ENCODE results near the gene SLC1A7.

The SLC1A7 gene

GRCh38 chr1:53093451-53093754 lies 49.0 kb downstream of the SLC1A7 start:
- Histone ChIP-seq H4K8ac (ENCODE audit: low read depth, low read length) (no peak overlapping the region), H3K4me3 (ENCODE audit: low read length) (no peak overlapping the region), H3K79me1 (ENCODE audit: low read length) (no peaks in the 10 kb centered on the region), H4K5ac (ENCODE audit: low read length) (no peak overlapping the region), H2BK15ac (replicated peaks; ENCODE audit: low read depth) (no peak overlapping the region), H3K4ac (ENCODE audit: low read depth, low read length) (no peak overlapping the region), H3K4me1 (ENCODE audit: control insufficient read depth, low read depth, low read length) (no peaks in the 10 kb centered on the region), H3K23ac (ENCODE audit: low read length) (no peak overlapping the region), H3K4me2 (ENCODE audit: low read length) (no peak overlapping the region), H3K27ac (ENCODE audit: low read depth, low read length) (no peak overlapping the region), H3K36me3 (ENCODE audit: control insufficient read depth, insufficient read depth, low read length) (no peaks in the 10 kb centered on the region), H3K18ac (ENCODE audit: low read length) (no peak overlapping the region), H3K27me3 (ENCODE audit: insufficient read depth, low read length, poor library complexity) (no peaks in the 10 kb centered on the region), H3K79me2 (ENCODE audit: control insufficient read depth, insufficient read depth, low read length) (no peaks in the 10 kb centered on the region), H2AK5ac (ENCODE audit: low read length) (no peak overlapping the region), H3K9ac (ENCODE audit: low read length) (no peak overlapping the region), H3K56ac (ENCODE audit: low read length) (no peak overlapping the region), H2BK5ac (ENCODE audit: low read length) (no peak overlapping the region), H2BK120ac (ENCODE audit: low read depth, low read length) (no peak overlapping the region)
- no CpG with 5 or more reads among the region's 8 CpGs for WGBS (ENCODE audit: extremely low coverage, insufficient coverage, low lambda C conversion rate)
- DNase-seq, result no peak

GRCh38 chr1:53092659-53093450 lies 49.6 kb downstream of the SLC1A7 start:
- Histone ChIP-seq H4K8ac (ENCODE audit: low read depth, low read length) (no peak overlapping the region), H2BK15ac (replicated peaks; ENCODE audit: low read depth) (no peak overlapping the region), H3K36me3 (ENCODE audit: control insufficient read depth, insufficient read depth, low read length) (no peaks in the 10 kb centered on the region), H3K79me2 (ENCODE audit: control insufficient read depth, insufficient read depth, low read length) (no peaks in the 10 kb centered on the region), H3K27ac (ENCODE audit: low read depth, low read length) (no peak overlapping the region), H4K5ac (ENCODE audit: low read length) (no peak overlapping the region), H3K23ac (ENCODE audit: low read length) (no peak overlapping the region), H2BK5ac (ENCODE audit: low read length) (no peak overlapping the region), H2BK120ac (ENCODE audit: low read depth, low read length) (no peak overlapping the region), H3K27me3 (ENCODE audit: insufficient read depth, low read length, poor library complexity) (no peaks in the 10 kb centered on the region), H3K4me1 (ENCODE audit: control insufficient read depth, low read depth, low read length) (no peaks in the 10 kb centered on the region), H3K9ac (ENCODE audit: low read length) (no peak overlapping the region), H3K4ac (ENCODE audit: low read depth, low read length) (no peak overlapping the region), H3K4me2 (ENCODE audit: low read length) (no peak overlapping the region), H3K79me1 (ENCODE audit: low read length) (no peaks in the 10 kb centered on the region), H3K56ac (ENCODE audit: low read length) (no peak overlapping the region), H2AK5ac (ENCODE audit: low read length) (no peak overlapping the region), H3K18ac (ENCODE audit: low read length) (no peak overlapping the region), H3K4me3 (ENCODE audit: low read length) (no peak overlapping the region)
- no CpG with 5 or more reads among the region's 33 CpGs for WGBS (ENCODE audit: extremely low coverage, insufficient coverage, low lambda C conversion rate)
- no peak for DNase-seq

GRCh38 chr1:53091841-53092645 lies 50.4 kb downstream of the SLC1A7 start:
- Histone ChIP-seq H3K79me2 (ENCODE audit: control insufficient read depth, insufficient read depth, low read length) (no peaks in the 10 kb centered on the region), H2BK120ac (ENCODE audit: low read depth, low read length) (no peak overlapping the region), H3K4ac (ENCODE audit: low read depth, low read length) (no peak overlapping the region), H3K36me3 (ENCODE audit: control insufficient read depth, insufficient read depth, low read length) (no peaks in the 10 kb centered on the region), H2AK5ac (ENCODE audit: low read length) (no peak overlapping the region), H3K4me2 (ENCODE audit: low read length) (no peak overlapping the region), H3K9ac (ENCODE audit: low read length) (no peak overlapping the region), H3K4me3 (ENCODE audit: low read length) (no peak overlapping the region), H4K8ac (ENCODE audit: low read depth, low read length) (no peak overlapping the region), H2BK5ac (ENCODE audit: low read length) (no peak overlapping the region), H3K23ac (ENCODE audit: low read length) (no peak overlapping the region), H2BK15ac (replicated peaks; ENCODE audit: low read depth) (no peak overlapping the region), H3K18ac (ENCODE audit: low read length) (no peak overlapping the region), H3K27me3 (ENCODE audit: insufficient read depth, low read length, poor library complexity) (no peaks in the 10 kb centered on the region), H3K79me1 (ENCODE audit: low read length) (no peaks in the 10 kb centered on the region), H4K5ac (ENCODE audit: low read length) (no peak overlapping the region), H3K27ac (ENCODE audit: low read depth, low read length) (no peak overlapping the region), H3K56ac (ENCODE audit: low read length) (no peak overlapping the region), H3K4me1 (ENCODE audit: control insufficient read depth, low read depth, low read length) (no peaks in the 10 kb centered on the region)
- no CpG with 5 or more reads among the region's 26 CpGs for WGBS (ENCODE audit: extremely low coverage, insufficient coverage, low lambda C conversion rate)
- DNase-seq, result no peak

GRCh38 chr1:53090227-53091147 lies 52.0 kb downstream of the SLC1A7 start:
- H2BK15ac ChIP-seq (replicated peaks; ENCODE audit: low read depth), result no peak overlapping the region
- WGBS (ENCODE audit: extremely low coverage, insufficient coverage, low lambda C conversion rate), result no CpG with 5 or more reads among the region's 37 CpGs
- no peak overlapping the region for H4K5ac ChIP-seq (ENCODE audit: low read length)
- no peak overlapping the region for H3K4me2 ChIP-seq (ENCODE audit: low read length)
- no peaks in the 10 kb centered on the region for H3K27me3 ChIP-seq (ENCODE audit: insufficient read depth, low read length, poor library complexity)
- no peaks in the 10 kb centered on the region for H3K79me1 ChIP-seq (ENCODE audit: low read length)
- H3K4me1 ChIP-seq (ENCODE audit: control insufficient read depth, low read depth, low read length), result no peaks in the 10 kb centered on the region
- no peak overlapping the region for H3K4ac ChIP-seq (ENCODE audit: low read depth, low read length)
- H2BK120ac ChIP-seq (ENCODE audit: low read depth, low read length), result no peak overlapping the region
- H3K79me2 ChIP-seq (ENCODE audit: control insufficient read depth, insufficient read depth, low read length), result no peaks in the 10 kb centered on the region
- H3K36me3 ChIP-seq (ENCODE audit: control insufficient read depth, insufficient read depth, low read length), result no peaks in the 10 kb centered on the region
- no peak overlapping the region for H4K8ac ChIP-seq (ENCODE audit: low read depth, low read length)
- H3K27ac ChIP-seq (ENCODE audit: low read depth, low read length), result no peak overlapping the region
- no peak overlapping the region for H3K4me3 ChIP-seq (ENCODE audit: low read length)
- no peak overlapping the region for H3K18ac ChIP-seq (ENCODE audit: low read length)
- no peak overlapping the region for H3K9ac ChIP-seq (ENCODE audit: low read length)
- DNase-seq, result no peak
- no peak overlapping the region for H2AK5ac ChIP-seq (ENCODE audit: low read length)
- no peak overlapping the region for H3K23ac ChIP-seq (ENCODE audit: low read length)
- no peak overlapping the region for H2BK5ac ChIP-seq (ENCODE audit: low read length)
- no peak overlapping the region for H3K56ac ChIP-seq (ENCODE audit: low read length)

- no peak overlapping the region for H3K27ac ChIP-seq (ENCODE audit: low read depth, low read length)
- no peak overlapping the region for H3K23ac ChIP-seq (ENCODE audit: low read length)
- H3K4me1 ChIP-seq (ENCODE audit: control insufficient read depth, low read depth, low read length), result no peaks in the 10 kb centered on the region
- no peaks in the 10 kb centered on the region for H3K27me3 ChIP-seq (ENCODE audit: insufficient read depth, low read length, poor library complexity)
- H3K4ac ChIP-seq (ENCODE audit: low read depth, low read length), result no peak overlapping the region
- WGBS (ENCODE audit: extremely low coverage, insufficient coverage, low lambda C conversion rate), result no CpG with 5 or more reads among the region's 11 CpGs
- H4K5ac ChIP-seq (ENCODE audit: low read length), result no peak overlapping the region
- no peaks in the 10 kb centered on the region for H3K79me2 ChIP-seq (ENCODE audit: control insufficient read depth, insufficient read depth, low read length)
- no peak overlapping the region for H2AK5ac ChIP-seq (ENCODE audit: low read length)
- H3K18ac ChIP-seq (ENCODE audit: low read length), result no peak overlapping the region
- no peak overlapping the region for H3K9ac ChIP-seq (ENCODE audit: low read length)
- H2BK15ac ChIP-seq (replicated peaks; ENCODE audit: low read depth), result no peak overlapping the region
- H3K56ac ChIP-seq (ENCODE audit: low read length), result no peak overlapping the region
- no peak overlapping the region for H3K4me2 ChIP-seq (ENCODE audit: low read length)
- no peak for DNase-seq
- no peak overlapping the region for H3K4me3 ChIP-seq (ENCODE audit: low read length)
- no peaks in the 10 kb centered on the region for H3K79me1 ChIP-seq (ENCODE audit: low read length)
- H2BK120ac ChIP-seq (ENCODE audit: low read depth, low read length), result no peak overlapping the region
- H4K8ac ChIP-seq (ENCODE audit: low read depth, low read length), result no peak overlapping the region
- H2BK5ac ChIP-seq (ENCODE audit: low read length), result no peak overlapping the region
- no peaks in the 10 kb centered on the region for H3K36me3 ChIP-seq (ENCODE audit: control insufficient read depth, insufficient read depth, low read length)
These were observed 52.8 kb downstream of the SLC1A7 start for GRCh38 chr1:53089478-53090226.
